Calu3 (cell line): ENCODE measurements around the gene TTLL11. TPM values are rescaled to one million over a fixed set of nuclear protein-coding genes. Genes with fewer than 3 reads are reported as not detected.

Source experiments
- BruUV-seq: library from RNA; stranded (reverse); fragments of 400-500 nt; replicated peaks from 2 replicates; lab custom pipeline; 2021; lab: Mats Ljungman, UMichigan
- CTCF ChIA-PET: fragments of 300-600 bp; sonication (Branson Sonifier 250); formaldehyde crosslinking; loops from one replicate; lab custom pipeline; 2022; ENCODE audit warnings: antibody characterized with exemption; lab: Charles Lee
- DNase-seq: peaks from one replicate; pipeline ENCODE4 v3.0.0; 2022
- H3K27ac Mint-ChIP-seq: one replicate; pipeline ENCODE4 v1.8.0; 2022; ENCODE audit warnings: mixed read lengths; ENCODE audit not compliant: unreplicated experiment
- H3K27me3 Mint-ChIP-seq: one replicate; pipeline ENCODE4 v1.8.0; 2022; ENCODE audit warnings: mixed read lengths; ENCODE audit not compliant: unreplicated experiment
- H3K36me3 Mint-ChIP-seq: one replicate; pipeline ENCODE4 v1.8.0; 2022; ENCODE audit warnings: mild to moderate bottlenecking, moderate library complexity, mixed read lengths; ENCODE audit not compliant: insufficient read depth, unreplicated experiment
- H3K4me1 Mint-ChIP-seq: one replicate; pipeline ENCODE4 v1.8.0; 2022; ENCODE audit warnings: mild to moderate bottlenecking, low read depth, mixed read lengths; ENCODE audit not compliant: unreplicated experiment
- H3K4me3 Mint-ChIP-seq: one replicate; pipeline ENCODE4 v1.8.0; 2022; ENCODE audit warnings: mild to moderate bottlenecking, low read depth, moderate library complexity, mixed read lengths; ENCODE audit not compliant: unreplicated experiment
- H3K9me3 Mint-ChIP-seq: one replicate; pipeline ENCODE4 v1.8.0; 2022; ENCODE audit warnings: low read depth, mixed read lengths; ENCODE audit not compliant: unreplicated experiment
- intact Hi-C: fragments of 100-400 bp; cut with micrococcal nuclease; formaldehyde crosslinking; loops from one replicate; pipeline ENCODE4 v1.10.0; 2022; ENCODE audit not compliant: unreplicated experiment
- total RNA-seq: library from RNA; stranded (reverse); gene quantifications from 2 replicates; pipeline ENCODE4 v1.2.3, GENCODE V29; 2022
- TF ChIP-seq, protein P1 (sequence below): fragments of 200-600 bp; IDR thresholded peaks from one replicate; pipeline ENCODE4 v1.8.0; 2022; ENCODE audit warnings: antibody characterized with exemption; ENCODE audit not compliant: unreplicated experiment

TTLL11 gene
- total RNA-seq, 1 experiment from 2014 or later: 10.5 TPM

DNA sequence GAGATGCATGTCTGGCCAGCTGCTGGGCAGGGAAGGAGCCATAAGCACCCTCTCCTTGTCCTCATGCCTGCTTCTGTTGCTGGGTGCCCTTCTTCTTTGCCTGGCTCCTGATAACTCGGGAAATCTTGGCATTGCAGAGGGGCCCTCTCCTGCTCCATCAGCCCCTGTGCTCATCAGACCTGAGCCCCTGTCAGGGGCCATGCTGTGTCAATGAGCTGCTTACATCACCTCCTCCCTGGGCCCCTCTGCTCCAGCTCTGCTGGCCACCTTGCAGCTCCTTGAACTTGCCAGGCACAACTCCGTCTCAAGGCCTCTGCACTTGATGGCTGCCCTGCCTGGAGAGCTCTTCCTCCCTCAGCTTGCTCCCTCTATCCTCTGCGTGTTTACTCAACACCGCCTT lies 194.3 kb downstream of the TTLL11 start:
- no peak for DNase-seq
- no peaks in the 10 kb centered on the region for H3K36me3 Mint-ChIP-seq
- BruUV-seq: no TSS peak
- H3K27me3 Mint-ChIP-seq: no peaks in the 10 kb centered on the region
- peaks cover 29% of the 10 kb centered on the region for H3K4me1 Mint-ChIP-seq
- TF ChIP-seq, protein P1, sequence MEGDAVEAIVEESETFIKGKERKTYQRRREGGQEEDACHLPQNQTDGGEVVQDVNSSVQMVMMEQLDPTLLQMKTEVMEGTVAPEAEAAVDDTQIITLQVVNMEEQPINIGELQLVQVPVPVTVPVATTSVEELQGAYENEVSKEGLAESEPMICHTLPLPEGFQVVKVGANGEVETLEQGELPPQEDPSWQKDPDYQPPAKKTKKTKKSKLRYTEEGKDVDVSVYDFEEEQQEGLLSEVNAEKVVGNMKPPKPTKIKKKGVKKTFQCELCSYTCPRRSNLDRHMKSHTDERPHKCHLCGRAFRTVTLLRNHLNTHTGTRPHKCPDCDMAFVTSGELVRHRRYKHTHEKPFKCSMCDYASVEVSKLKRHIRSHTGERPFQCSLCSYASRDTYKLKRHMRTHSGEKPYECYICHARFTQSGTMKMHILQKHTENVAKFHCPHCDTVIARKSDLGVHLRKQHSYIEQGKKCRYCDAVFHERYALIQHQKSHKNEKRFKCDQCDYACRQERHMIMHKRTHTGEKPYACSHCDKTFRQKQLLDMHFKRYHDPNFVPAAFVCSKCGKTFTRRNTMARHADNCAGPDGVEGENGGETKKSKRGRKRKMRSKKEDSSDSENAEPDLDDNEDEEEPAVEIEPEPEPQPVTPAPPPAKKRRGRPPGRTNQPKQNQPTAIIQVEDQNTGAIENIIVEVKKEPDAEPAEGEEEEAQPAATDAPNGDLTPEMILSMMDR: no peak
- intact Hi-C loops: no loop called here
- H3K4me3 Mint-ChIP-seq: no peak overlapping the region
- peaks cover 7% of the 10 kb centered on the region for H3K9me3 Mint-ChIP-seq
- CTCF ChIA-PET: no interaction called here
- no peak overlapping the region for H3K27ac Mint-ChIP-seq

DNA sequence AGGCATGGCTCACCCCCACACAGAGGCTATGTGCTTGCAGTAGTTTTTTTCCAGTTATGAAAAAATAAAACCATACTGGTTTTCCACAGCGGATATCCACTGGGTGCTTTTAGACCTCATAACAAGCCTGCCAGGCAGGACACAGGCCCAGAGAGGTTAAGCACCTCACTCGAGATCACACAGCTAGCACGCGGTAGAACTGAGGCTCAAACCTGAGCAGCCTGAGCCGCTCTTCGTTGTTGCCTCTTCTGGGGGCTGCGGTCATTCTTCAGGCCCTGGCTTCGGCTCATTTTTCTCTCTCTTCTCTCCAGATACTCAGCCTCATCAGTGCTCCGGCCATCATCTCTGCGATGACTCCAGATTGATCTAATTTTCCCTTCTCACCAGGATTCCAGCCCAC lies 196.0 kb downstream of the TTLL11 start:
- Mint-ChIP-seq H3K27ac (no peak overlapping the region), H3K27me3 (no peaks in the 10 kb centered on the region), H3K36me3 (no peaks in the 10 kb centered on the region), H3K9me3 (peaks cover 7% of the 10 kb centered on the region), H3K4me3 (no peak overlapping the region), H3K4me1 (peaks cover 21% of the 10 kb centered on the region)
- DNase-seq: no peak
- TF ChIP-seq, protein P1: no peak
- CTCF ChIA-PET: no interaction called here
- intact Hi-C loops: no loop called here
- BruUV-seq: no TSS peak

DNA sequence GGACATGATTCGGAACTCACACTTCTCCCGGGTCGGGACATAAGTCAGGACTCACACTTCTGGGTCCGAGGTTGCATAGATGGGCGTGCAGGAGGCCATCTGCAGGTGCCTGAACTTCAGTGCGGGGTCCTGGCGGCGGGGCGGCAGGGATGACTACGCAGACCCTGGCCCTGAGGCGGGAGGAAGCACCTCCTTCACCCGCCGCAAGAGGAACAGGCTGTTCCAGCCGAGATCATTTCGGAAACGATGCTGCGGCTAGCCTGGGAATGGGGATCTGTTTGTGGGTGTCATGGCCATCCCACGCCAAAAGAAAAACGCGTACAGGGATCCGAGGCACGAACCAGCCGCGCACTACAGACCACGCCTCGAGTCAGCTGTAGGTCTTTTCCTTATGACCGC lies 196.6 kb downstream of the TTLL11 start:
- no TSS peak for BruUV-seq
- no peaks in the 10 kb centered on the region for H3K36me3 Mint-ChIP-seq
- no peak for DNase-seq
- CTCF ChIA-PET: no interaction called here
- intact Hi-C loops: no loop called here
- no peak overlapping the region for H3K4me3 Mint-ChIP-seq
- H3K9me3 Mint-ChIP-seq: peaks cover 7% of the 10 kb centered on the region
- TF ChIP-seq, protein P1: no peak
- no peak overlapping the region for H3K27ac Mint-ChIP-seq
- H3K27me3 Mint-ChIP-seq: no peaks in the 10 kb centered on the region
- peaks cover 15% of the 10 kb centered on the region for H3K4me1 Mint-ChIP-seq

DNA sequence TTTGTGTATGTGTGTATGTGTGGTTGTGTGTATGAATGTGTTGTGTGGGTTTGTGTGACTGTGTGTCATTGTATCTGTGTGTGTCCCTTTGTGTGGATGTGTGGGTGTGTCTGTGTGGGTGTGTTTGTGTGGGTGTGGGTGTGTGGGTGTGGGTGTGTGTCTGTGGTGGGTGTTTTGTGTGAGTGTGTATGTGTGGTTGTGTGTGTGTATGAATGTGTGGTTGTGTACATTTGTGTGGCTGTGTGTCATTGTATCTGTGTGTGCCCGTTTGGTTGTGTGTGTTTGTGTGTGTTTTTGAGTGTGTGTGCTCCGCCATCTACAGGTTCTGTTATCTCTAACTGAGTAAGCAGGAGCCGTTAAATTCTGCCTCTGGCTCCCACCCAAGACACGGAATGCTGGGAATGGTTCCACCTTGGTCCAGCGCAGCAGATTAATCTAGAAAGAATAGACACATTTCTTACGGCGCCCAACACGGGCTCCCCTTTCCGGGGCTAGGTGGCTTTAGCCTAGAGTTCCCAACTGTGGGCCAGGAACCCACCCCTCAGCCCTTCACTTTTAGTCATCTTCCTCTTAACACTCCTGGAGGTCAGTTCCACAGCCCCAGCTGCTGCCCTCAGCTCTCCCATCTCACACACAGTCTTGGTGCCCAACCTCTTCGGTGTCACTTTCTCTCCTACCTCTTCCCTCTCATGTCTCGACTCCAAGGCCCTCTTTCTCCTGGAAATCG lies 197.1 kb downstream of the TTLL11 start:
- H3K9me3 Mint-ChIP-seq: peaks cover 7% of the 10 kb centered on the region
- no peaks in the 10 kb centered on the region for H3K27me3 Mint-ChIP-seq
- no peak overlapping the region for H3K4me3 Mint-ChIP-seq
- TF ChIP-seq, protein P1: no peak
- intact Hi-C loops: no loop called here
- DNase-seq: no peak
- BruUV-seq: no TSS peak
- H3K36me3 Mint-ChIP-seq: no peaks in the 10 kb centered on the region
- CTCF ChIA-PET: no interaction called here
- H3K4me1 Mint-ChIP-seq: peaks cover 10% of the 10 kb centered on the region
- no peak overlapping the region for H3K27ac Mint-ChIP-seq
